ENCODE results near the gene TIMP1. TPM values are rescaled to one million over a fixed set of nuclear protein-coding genes. Genes with fewer than 3 reads are reported as not detected.

Gene TIMP1
- total RNA-seq: 76.5 and 77.1 TPM in 2 replicates

- peak; percentile 78 for DNase-seq (ENCODE audit: low spot score)
- Mint-ChIP-seq H3K36me3 (ENCODE audit: low read depth) (peaks cover 10% of the 10 kb centered on the region), H3K27me3 (ENCODE audit: low read depth) (no peaks in the 10 kb centered on the region), H3K9me3 (no peaks in the 10 kb centered on the region), H3K27ac (peak within 1 kb of the TSS; percentile 56), H3K4me1 (ENCODE audit: low read depth) (peaks cover 34% of the 10 kb centered on the region), H3K4me3 (ENCODE audit: low read depth) (peak within 1 kb of the TSS; percentile 64)
- intact Hi-C loops (cut with micrococcal nuclease): loop anchor here (2.0 kb wide), 3 partner anchors 21 to 81 kb away; partner anchors contain the start of gene ARAF
Measured at GRCh38 chrX:47581731-47582647, at the start of gene TIMP1. Gene TIMP1, plus strand, starts transcription at chrX:47582436. Its CDS starts 980 bp downstream, at chrX:47583416.

- Mint-ChIP-seq H3K4me3 (ENCODE audit: low read depth) (no peak overlapping the region), H3K9me3 (no peaks in the 10 kb centered on the region), H3K4me1 (ENCODE audit: low read depth) (no peaks in the 10 kb centered on the region), H3K27ac (no peak overlapping the region), H3K36me3 (ENCODE audit: low read depth) (no peaks in the 10 kb centered on the region), H3K27me3 (ENCODE audit: low read depth) (no peaks in the 10 kb centered on the region)
- intact Hi-C loops (cut with micrococcal nuclease): no loop called here
- DNase-seq (ENCODE audit: low spot score): no peak
Measured at GRCh38 chrX:47539860-47540259, 42.4 kb upstream of the TIMP1 start.

- H3K27me3 Mint-ChIP-seq (ENCODE audit: low read depth): no peaks in the 10 kb centered on the region
- intact Hi-C loops (cut with micrococcal nuclease): no loop called here
- H3K9me3 Mint-ChIP-seq: no peaks in the 10 kb centered on the region
- no peak for DNase-seq (ENCODE audit: low spot score)
- H3K27ac Mint-ChIP-seq: no peak overlapping the region
- H3K4me3 Mint-ChIP-seq (ENCODE audit: low read depth): no peak overlapping the region
- no peaks in the 10 kb centered on the region for H3K36me3 Mint-ChIP-seq (ENCODE audit: low read depth)
- H3K4me1 Mint-ChIP-seq (ENCODE audit: low read depth): no peaks in the 10 kb centered on the region
Measured at GRCh38 chrX:47540754-47541538, 41.3 kb upstream of the TIMP1 start.

- intact Hi-C loops (cut with micrococcal nuclease): no loop called here
- H3K27me3 Mint-ChIP-seq (ENCODE audit: low read depth): no peaks in the 10 kb centered on the region
- no peak for DNase-seq (ENCODE audit: low spot score)
- no peak overlapping the region for H3K4me3 Mint-ChIP-seq (ENCODE audit: low read depth)
- H3K36me3 Mint-ChIP-seq (ENCODE audit: low read depth): no peaks in the 10 kb centered on the region
- no peaks in the 10 kb centered on the region for H3K4me1 Mint-ChIP-seq (ENCODE audit: low read depth)
- H3K27ac Mint-ChIP-seq: no peak overlapping the region
- no peaks in the 10 kb centered on the region for H3K9me3 Mint-ChIP-seq
Measured at GRCh38 chrX:47543496-47543895, 38.7 kb upstream of the TIMP1 start.

- intact Hi-C loops (cut with micrococcal nuclease): no loop called here
- peak overlapping the region; percentile 91 for H3K27ac Mint-ChIP-seq
- peak overlapping the region; percentile 88 for H3K4me3 Mint-ChIP-seq (ENCODE audit: low read depth)
- H3K9me3 Mint-ChIP-seq: no peaks in the 10 kb centered on the region
- peaks cover 2% of the 10 kb centered on the region for H3K36me3 Mint-ChIP-seq (ENCODE audit: low read depth)
- DNase-seq (ENCODE audit: low spot score): peak; percentile 80
- H3K27me3 Mint-ChIP-seq (ENCODE audit: low read depth): no peaks in the 10 kb centered on the region
- peaks cover 18% of the 10 kb centered on the region for H3K4me1 Mint-ChIP-seq (ENCODE audit: low read depth)
Measured at GRCh38 chrX:47556045-47556623, 26.1 kb upstream of the TIMP1 start.

GRCh38 chrX:47558436-47558835 lies 23.8 kb upstream of the TIMP1 start:
- Mint-ChIP-seq H3K4me3 (ENCODE audit: low read depth) (no peak overlapping the region), H3K4me1 (ENCODE audit: low read depth) (peaks cover 26% of the 10 kb centered on the region), H3K27me3 (ENCODE audit: low read depth) (no peaks in the 10 kb centered on the region), H3K9me3 (no peaks in the 10 kb centered on the region), H3K36me3 (ENCODE audit: low read depth) (peaks cover 5% of the 10 kb centered on the region), H3K27ac (no peak overlapping the region)
- no peak for DNase-seq (ENCODE audit: low spot score)
- intact Hi-C loops (cut with micrococcal nuclease): no loop called here

GRCh38 chrX:47560179-47560933 lies 21.9 kb upstream of the TIMP1 start:
- H3K36me3 Mint-ChIP-seq (ENCODE audit: low read depth): peaks cover 20% of the 10 kb centered on the region
- intact Hi-C loops (cut with micrococcal nuclease): loop anchor here (2.0 to 5.0 kb wide), 3 partner anchors 22 to 98 kb away; partner anchors contain the start of genes TIMP1, UXT and ZNF41
- no peak for DNase-seq (ENCODE audit: low spot score)
- H3K9me3 Mint-ChIP-seq: no peaks in the 10 kb centered on the region
- H3K4me1 Mint-ChIP-seq (ENCODE audit: low read depth): peaks cover 37% of the 10 kb centered on the region
- peak overlapping the region; percentile 85 for H3K4me3 Mint-ChIP-seq (ENCODE audit: low read depth)
- H3K27me3 Mint-ChIP-seq (ENCODE audit: low read depth): no peaks in the 10 kb centered on the region
- peak overlapping the region; percentile 97 for H3K27ac Mint-ChIP-seq

GRCh38 chrX:47560934-47561658 lies 21.1 kb upstream of the TIMP1 start, which contains the start of gene ARAF:
Gene ARAF, plus strand, starts transcription at chrX:47561205. Its CDS starts 1,763 bp downstream, at chrX:47562968.
- Mint-ChIP-seq H3K4me1 (ENCODE audit: low read depth) (peaks cover 35% of the 10 kb centered on the region), H3K4me3 (ENCODE audit: low read depth) (peak within 1 kb of the TSS; percentile 85), H3K36me3 (ENCODE audit: low read depth) (peaks cover 19% of the 10 kb centered on the region), H3K9me3 (no peaks in the 10 kb centered on the region), H3K27ac (peak within 1 kb of the TSS; percentile 97), H3K27me3 (ENCODE audit: low read depth) (no peaks in the 10 kb centered on the region)
- intact Hi-C loops (cut with micrococcal nuclease): loop anchor here (1.0 to 5.0 kb wide), 4 partner anchors 22 to 98 kb away; partner anchors contain the start of genes ELK1, TIMP1, UXT and ZNF41
- peak; percentile 94 for DNase-seq (ENCODE audit: low spot score)

- H3K4me3 Mint-ChIP-seq (ENCODE audit: low read depth): peak overlapping the region; percentile 85
- peaks cover 24% of the 10 kb centered on the region for H3K36me3 Mint-ChIP-seq (ENCODE audit: low read depth)
- H3K27me3 Mint-ChIP-seq (ENCODE audit: low read depth): no peaks in the 10 kb centered on the region
- no peaks in the 10 kb centered on the region for H3K9me3 Mint-ChIP-seq
- H3K27ac Mint-ChIP-seq: peak overlapping the region; percentile 97
- DNase-seq (ENCODE audit: low spot score): no peak
- intact Hi-C loops (cut with micrococcal nuclease): loop anchor here (1.0 to 5.0 kb wide), 4 partner anchors 21 to 97 kb away; partner anchors contain the start of genes ELK1, TIMP1, UXT and ZNF41
- peaks cover 32% of the 10 kb centered on the region for H3K4me1 Mint-ChIP-seq (ENCODE audit: low read depth)
Measured at GRCh38 chrX:47561659-47562151, 20.5 kb upstream of the TIMP1 start.

- Mint-ChIP-seq H3K9me3 (no peaks in the 10 kb centered on the region), H3K36me3 (ENCODE audit: low read depth) (peaks cover 29% of the 10 kb centered on the region), H3K4me3 (ENCODE audit: low read depth) (peak overlapping the region; percentile 85), H3K27ac (no peak overlapping the region), H3K4me1 (ENCODE audit: low read depth) (peaks cover 29% of the 10 kb centered on the region), H3K27me3 (ENCODE audit: low read depth) (no peaks in the 10 kb centered on the region)
- DNase-seq (ENCODE audit: low spot score): peak; percentile 14
- intact Hi-C loops (cut with micrococcal nuclease): loop anchor here (5.0 kb wide), 1 partner anchor 80 kb away; the partner anchor contains the start of gene ZNF41
Measured at GRCh38 chrX:47562615-47563243, 19.5 kb upstream of the TIMP1 start.
